ENCODE measurements around the gene FITM1.

Gene FITM1

GRCh38 chr14:24150567-24150966 lies 20.1 kb downstream of the FITM1 start:
- TF ChIP-seq, protein P1, sequence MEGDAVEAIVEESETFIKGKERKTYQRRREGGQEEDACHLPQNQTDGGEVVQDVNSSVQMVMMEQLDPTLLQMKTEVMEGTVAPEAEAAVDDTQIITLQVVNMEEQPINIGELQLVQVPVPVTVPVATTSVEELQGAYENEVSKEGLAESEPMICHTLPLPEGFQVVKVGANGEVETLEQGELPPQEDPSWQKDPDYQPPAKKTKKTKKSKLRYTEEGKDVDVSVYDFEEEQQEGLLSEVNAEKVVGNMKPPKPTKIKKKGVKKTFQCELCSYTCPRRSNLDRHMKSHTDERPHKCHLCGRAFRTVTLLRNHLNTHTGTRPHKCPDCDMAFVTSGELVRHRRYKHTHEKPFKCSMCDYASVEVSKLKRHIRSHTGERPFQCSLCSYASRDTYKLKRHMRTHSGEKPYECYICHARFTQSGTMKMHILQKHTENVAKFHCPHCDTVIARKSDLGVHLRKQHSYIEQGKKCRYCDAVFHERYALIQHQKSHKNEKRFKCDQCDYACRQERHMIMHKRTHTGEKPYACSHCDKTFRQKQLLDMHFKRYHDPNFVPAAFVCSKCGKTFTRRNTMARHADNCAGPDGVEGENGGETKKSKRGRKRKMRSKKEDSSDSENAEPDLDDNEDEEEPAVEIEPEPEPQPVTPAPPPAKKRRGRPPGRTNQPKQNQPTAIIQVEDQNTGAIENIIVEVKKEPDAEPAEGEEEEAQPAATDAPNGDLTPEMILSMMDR (conservative IDR thresholded peaks at IDR 0.05; ENCODE audit: control insufficient read depth, insufficient read depth, low read depth, low read length): no peak
- no peak overlapping the region for H3K4me3 ChIP-seq (ENCODE audit: control insufficient read depth, low read depth, low read length)
- DNase-seq (ENCODE audit: low read depth): no peak

DNA sequence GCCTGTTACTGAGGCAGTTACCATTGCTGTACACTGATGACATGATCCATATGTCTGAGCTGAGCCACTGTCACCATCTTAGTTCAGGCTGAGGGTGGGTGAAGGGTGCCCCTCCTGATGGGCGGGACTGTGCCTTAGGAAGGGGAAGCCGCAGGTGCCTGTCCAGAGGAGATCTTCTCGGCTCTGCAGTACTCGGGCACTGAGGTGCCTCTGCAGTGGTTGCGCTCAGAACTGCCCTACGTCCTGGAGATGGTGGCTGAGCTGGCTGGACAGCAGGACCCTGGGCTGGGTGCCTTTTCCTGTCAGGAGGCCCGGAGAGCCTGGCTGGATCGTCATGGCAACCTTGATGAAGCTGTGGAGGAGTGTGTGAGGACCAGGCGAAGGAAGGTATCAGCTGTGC lies 20.5 kb downstream of the FITM1 start:
- DNase-seq (ENCODE audit: low read depth): no peak
- H3K4me3 ChIP-seq (ENCODE audit: control insufficient read depth, low read depth, low read length): no peak overlapping the region
- TF ChIP-seq, protein P1 (conservative IDR thresholded peaks at IDR 0.05; ENCODE audit: control insufficient read depth, insufficient read depth, low read depth, low read length): no peak

DNA sequence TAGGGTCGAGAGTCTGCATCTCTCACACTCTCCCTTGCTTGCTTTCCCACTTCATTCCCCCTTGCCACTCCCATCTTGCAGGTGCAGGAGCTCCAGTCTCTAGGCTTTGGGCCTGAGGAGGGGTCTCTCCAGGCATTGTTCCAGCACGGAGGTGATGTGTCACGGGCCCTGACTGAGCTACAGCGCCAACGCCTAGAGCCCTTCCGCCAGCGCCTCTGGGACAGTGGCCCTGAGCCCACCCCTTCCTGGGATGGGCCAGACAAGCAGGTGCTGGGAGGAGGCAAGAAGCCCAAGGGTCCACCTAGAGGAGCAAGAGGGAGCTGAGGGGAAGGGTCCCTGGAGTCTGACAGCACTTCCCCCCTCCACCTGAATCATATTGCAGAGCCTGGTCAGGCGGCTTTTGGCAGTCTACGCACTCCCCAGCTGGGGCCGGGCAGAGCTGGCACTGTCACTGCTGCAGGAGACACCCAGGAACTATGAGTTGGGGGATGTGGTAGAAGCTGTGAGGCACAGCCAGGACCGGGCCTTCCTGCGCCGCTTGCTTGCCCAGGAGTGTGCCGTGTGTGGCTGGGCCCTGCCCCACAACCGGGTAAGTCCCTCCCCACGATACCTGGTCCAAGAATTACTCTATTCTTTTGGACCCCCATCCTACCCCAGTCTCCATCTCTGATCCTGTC lies 21.1 kb downstream of the FITM1 start:
- no peak overlapping the region for H3K4me3 ChIP-seq (ENCODE audit: control insufficient read depth, low read depth, low read length)
- TF ChIP-seq, protein P1 (conservative IDR thresholded peaks at IDR 0.05; ENCODE audit: control insufficient read depth, insufficient read depth, low read depth, low read length): no peak
- DNase-seq (ENCODE audit: low read depth): no peak

DNA sequence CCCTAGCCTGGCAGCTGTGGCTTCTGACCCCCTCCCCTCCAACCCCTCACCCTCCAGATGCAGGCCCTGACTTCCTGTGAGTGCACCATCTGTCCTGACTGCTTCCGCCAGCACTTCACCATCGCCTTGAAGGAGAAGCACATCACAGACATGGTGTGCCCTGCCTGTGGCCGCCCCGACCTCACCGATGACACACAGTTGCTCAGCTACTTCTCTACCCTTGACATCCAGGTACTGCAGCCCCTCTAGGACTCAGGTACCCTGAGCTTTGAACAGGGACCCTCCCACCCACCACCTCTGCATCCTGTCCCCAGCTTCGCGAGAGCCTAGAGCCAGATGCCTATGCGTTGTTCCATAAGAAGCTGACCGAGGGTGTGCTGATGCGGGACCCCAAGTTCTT lies 24.6 kb downstream of the FITM1 start:
- H3K4me3 ChIP-seq (ENCODE audit: control insufficient read depth, low read depth, low read length): no peak overlapping the region
- DNase-seq (ENCODE audit: low read depth): no peak
- TF ChIP-seq, protein P1 (conservative IDR thresholded peaks at IDR 0.05; ENCODE audit: control insufficient read depth, insufficient read depth, low read depth, low read length): no peak

- DNase-seq (ENCODE audit: low read depth): no peak
- TF ChIP-seq, protein P1 (conservative IDR thresholded peaks at IDR 0.05; ENCODE audit: control insufficient read depth, insufficient read depth, low read depth, low read length): no peak
- no peak overlapping the region for H3K4me3 ChIP-seq (ENCODE audit: control insufficient read depth, low read depth, low read length)
Observed at GRCh38 chr14:24156840-24157239, 26.4 kb downstream of the FITM1 start.

DNA sequence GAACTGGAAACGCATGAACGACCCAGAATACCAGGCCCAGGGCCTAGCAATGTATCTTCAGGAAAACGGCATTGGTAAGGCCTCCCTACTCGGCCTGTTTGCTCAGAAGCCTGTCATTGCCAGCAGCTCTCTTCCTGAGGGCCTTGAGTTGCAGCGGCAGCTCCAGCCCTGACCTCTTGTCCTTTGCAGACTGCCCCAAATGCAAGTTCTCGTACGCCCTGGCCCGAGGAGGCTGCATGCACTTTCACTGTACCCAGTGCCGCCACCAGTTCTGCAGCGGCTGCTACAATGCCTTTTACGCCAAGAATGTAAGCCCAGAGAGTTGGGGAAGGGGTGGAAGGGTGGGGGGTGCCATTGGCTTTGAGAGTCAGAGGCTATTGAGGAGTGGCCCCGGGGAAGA lies 26.9 kb downstream of the FITM1 start:
- TF ChIP-seq, protein P1 (conservative IDR thresholded peaks at IDR 0.05; ENCODE audit: control insufficient read depth, insufficient read depth, low read depth, low read length): no peak
- H3K4me3 ChIP-seq (ENCODE audit: control insufficient read depth, low read depth, low read length): no peak overlapping the region
- DNase-seq (ENCODE audit: low read depth): no peak
